ENCODE data around the gene SH3BP5.

SH3BP5 gene

GRCh38 chr3:15330031-15330596, 2.3 kb downstream of the SH3BP5 start:
- H3K4me3 ChIP-seq (ENCODE audit: low read depth, low read length) = peak overlapping the region; percentile 90
- CTCF ChIA-PET = interaction anchor here (0.8 to 11.6 kb wide), 9 partner anchors 10 to 76 kb away, joined by 3 to 155 read pairs (median 5); no protein-coding TSS in a partner anchor
- TF ChIP-seq CTCF (IDR thresholded peaks at IDR 0.05; ENCODE audit: insufficient read depth, low read length, missing control alignments) = no peak
- POLR2A ChIA-PET = interaction anchor here (1.1 to 1.2 kb wide), 2 partner anchors 9 to 13 kb away, joined by 3 to 10 read pairs; no protein-coding TSS in a partner anchor
- peak; percentile 63 for DNase-seq (ENCODE audit: low read depth, low spot score)

- no peak for DNase-seq (ENCODE audit: low read depth, low spot score)
- CTCF ChIA-PET = interaction anchor here (0.8 to 11.6 kb wide), 6 partner anchors 26 to 76 kb away, joined by 5 to 155 read pairs (median 8); no protein-coding TSS in a partner anchor
- no peak overlapping the region for H3K4me3 ChIP-seq (ENCODE audit: low read depth, low read length)
- TF ChIP-seq CTCF (IDR thresholded peaks at IDR 0.05; ENCODE audit: insufficient read depth, low read length, missing control alignments) = no peak
- POLR2A ChIA-PET = interaction anchor here (0.6 to 1.2 kb wide), 3 partner anchors 9 to 53 kb away, joined by 3 to 10 read pairs (median 3); no protein-coding TSS in a partner anchor
Observed at GRCh38 chr3:15329046-15330005, 3.1 kb downstream of the SH3BP5 start.

GRCh38 chr3:15327941-15328340, 4.4 kb downstream of the SH3BP5 start:
- no peak for DNase-seq (ENCODE audit: low read depth, low spot score)
- no peak overlapping the region for H3K4me3 ChIP-seq (ENCODE audit: low read depth, low read length)
- TF ChIP-seq CTCF (IDR thresholded peaks at IDR 0.05; ENCODE audit: insufficient read depth, low read length, missing control alignments) = no peak
- ChIA-PET CTCF (interaction anchor here (1.1 to 11.6 kb wide), 4 partner anchors 8 to 77 kb away, joined by 3 to 155 read pairs (median 6); no protein-coding TSS in a partner anchor), POLR2A (interaction anchor here (0.6 kb wide), 1 partner anchor 18 kb away, joined by 4 read pairs; no protein-coding TSS in a partner anchor)

- ChIA-PET CTCF (no interaction called here), POLR2A (no interaction called here)
- no peak overlapping the region for H3K4me3 ChIP-seq (ENCODE audit: low read depth, low read length)
- DNase-seq (ENCODE audit: low read depth, low spot score) = no peak
- no peak for TF ChIP-seq CTCF (IDR thresholded peaks at IDR 0.05; ENCODE audit: insufficient read depth, low read length, missing control alignments)
Observed at GRCh38 chr3:15326673-15327072, 5.7 kb downstream of the SH3BP5 start.

GRCh38 chr3:15326037-15326436, 6.3 kb downstream of the SH3BP5 start:
- no peak for DNase-seq (ENCODE audit: low read depth, low spot score)
- no peak overlapping the region for H3K4me3 ChIP-seq (ENCODE audit: low read depth, low read length)
- ChIA-PET POLR2A (interaction anchor here (1.6 kb wide), 1 partner anchor 9 kb away, joined by 9 read pairs; no protein-coding TSS in a partner anchor), CTCF (interaction anchor here (0.8 to 3.1 kb wide), 3 partner anchors 22 to 58 kb away, joined by 3 to 16 read pairs (median 3); no protein-coding TSS in a partner anchor)
- TF ChIP-seq CTCF (IDR thresholded peaks at IDR 0.05; ENCODE audit: insufficient read depth, low read length, missing control alignments) = no peak

Data from AG04449 (cell line).